NK-92 treated with Interleukin-12 subunit alpha and Interleukin-12 subunit beta, amount 100 ng/mL, for 24 hours (cell line): ENCODE measurements around the gene EFNB2.

Experiments used
- DNase-seq: peaks from one replicate; lab custom pipeline; 2025; lab: John Stamatoyannopoulos, UW

The EFNB2 gene

GRCh38 chr13:106550570-106551135 lies 15.2 kb upstream of the EFNB2 start:
- no peak for DNase-seq

GRCh38 chr13:106548064-106548696 lies 12.7 kb upstream of the EFNB2 start:
- DNase-seq = no peak

GRCh38 chr13:106541826-106542225 lies 6.4 kb upstream of the EFNB2 start:
- no peak for DNase-seq

- DNase-seq = no peak
These were observed 5.2 kb upstream of the EFNB2 start for GRCh38 chr13:106540613-106541012.

- no peak for DNase-seq
These were observed 2.1 kb upstream of the EFNB2 start for GRCh38 chr13:106537521-106537920.

- no peak for DNase-seq
These were observed 977 bp upstream of the EFNB2 start for GRCh38 chr13:106536244-106537034.

- no peak for DNase-seq
These were observed 567 bp downstream of the EFNB2 start for GRCh38 chr13:106534639-106535551.

GRCh38 chr13:106533943-106534638 lies 1.4 kb downstream of the EFNB2 start:
- no peak for DNase-seq

- DNase-seq = no peak
These were observed 2.1 kb downstream of the EFNB2 start for GRCh38 chr13:106533101-106533942.

GRCh38 chr13:106532111-106532929 lies 3.1 kb downstream of the EFNB2 start:
- no peak for DNase-seq

GRCh38 chr13:106530980-106531481 lies 4.4 kb downstream of the EFNB2 start:
- DNase-seq = no peak

GRCh38 chr13:106530171-106530851 lies 5.2 kb downstream of the EFNB2 start:
- DNase-seq = no peak

- DNase-seq = no peak
These were observed 5.9 kb downstream of the EFNB2 start for GRCh38 chr13:106529415-106530170.

- no peak for DNase-seq
These were observed 6.6 kb downstream of the EFNB2 start for GRCh38 chr13:106528718-106529414.

- no peak for DNase-seq
These were observed 7.6 kb downstream of the EFNB2 start for GRCh38 chr13:106527826-106528225.

- DNase-seq = no peak
These were observed 8.0 kb downstream of the EFNB2 start for GRCh38 chr13:106527445-106527801.

- no peak for DNase-seq
These were observed 8.6 kb downstream of the EFNB2 start for GRCh38 chr13:106526738-106527444.
